Lower lobe of right lung (tissue), 2 donors: ENCODE data around the gene ANKRD62. TPM values are rescaled to one million over a fixed set of nuclear protein-coding genes. Genes with fewer than 3 reads are reported as not detected.
"Not testable (repeated sequence)": the region's sequence is repeated elsewhere in the genome, so short reads cannot be mapped to it uniquely, and the experiment has no call there.

Experiments
- ATAC-seq, 2 donors: fragments of 200-7000 bp; cut with Tn5 transposase; one replicate each; pipeline ENCODE4 v1.9.1; 2020 to 2022; ENCODE audit warnings: mild to moderate bottlenecking in 2 of 2, moderate library complexity in 2 of 2
- DNase-seq: peaks from one replicate; pipeline ENCODE4 v3.0.0-alpha.2; 2020
- H3K27ac ChIP-seq: fragments of 200-600 bp; one replicate; pipeline ENCODE4 v1.8.0; 2022
- H3K27me3 ChIP-seq: fragments of 200-600 bp; one replicate; pipeline ENCODE4 v1.8.0; 2022; ENCODE audit warnings: low read depth
- H3K36me3 ChIP-seq: fragments of 200-600 bp; one replicate; pipeline ENCODE4 v1.8.0; 2022; ENCODE audit warnings: mild to moderate bottlenecking
- H3K4me1 ChIP-seq: fragments of 200-600 bp; one replicate; pipeline ENCODE4 v1.8.0; 2022
- H3K4me3 ChIP-seq: fragments of 200-600 bp; one replicate; pipeline ENCODE4 v1.8.0; 2022; ENCODE audit warnings: mild to moderate bottlenecking
- H3K9me3 ChIP-seq: fragments of 200-600 bp; one replicate; pipeline ENCODE4 v1.8.0; 2022
- CTCF ChIP-seq: fragments of 200-600 bp; IDR thresholded peaks from one replicate; pipeline ENCODE4 v1.8.0; 2022; ENCODE audit warnings: antibody characterized with exemption, mild to moderate bottlenecking
- intact Hi-C: fragments of 100-400 bp; cut with DNase I; formaldehyde crosslinking; loops from one replicate; pipeline ENCODE4 v1.11.0; 2022
- total RNA-seq: library from RNA; stranded (reverse); fragmentation: NEBNext Ultra II Directional; extraction: Animal tissue kit (Norgen Biotek cat#: 25700); gene quantifications from one replicate; pipeline ENCODE4 v1.2.1, GENCODE V29; 2021
- donor health status: DM: no; HTN: yes; CAD: no; lungs with severe emphysema.

The ANKRD62 gene
- total RNA-seq, 1 donor from 2014 or later = 0.27 TPM

- no peak for ATAC-seq
- intact Hi-C loops = no loop called here
Observed at GRCh38 chr18:12062974-12063373, 30.7 kb upstream of the ANKRD62 start.

GRCh38 chr18:12064086-12064763, 29.4 kb upstream of the ANKRD62 start:
- ATAC-seq (peak in 1 of 2 donors; percentile 15), DNase-seq (no peak)
- TF ChIP-seq CTCF = no peak
- intact Hi-C loops = no loop called here
- Histone ChIP-seq H3K27ac (no peak overlapping the region), H3K9me3 (no peaks in the 10 kb centered on the region), H3K4me3 (no peak overlapping the region), H3K4me1 (no peaks in the 10 kb centered on the region), H3K27me3 (no peaks in the 10 kb centered on the region), H3K36me3 (no peaks in the 10 kb centered on the region)

More at GRCh38 chr18:12062974-12063373, 30.7 kb upstream of the ANKRD62 start:
- no peaks in the 10 kb centered on the region for H3K27me3 ChIP-seq
- DNase-seq = no peak
- no peak overlapping the region for H3K4me3 ChIP-seq
- TF ChIP-seq CTCF = no peak
- H3K27ac ChIP-seq = no peak overlapping the region
- H3K36me3 ChIP-seq = no peaks in the 10 kb centered on the region
- no peaks in the 10 kb centered on the region for H3K9me3 ChIP-seq
- H3K4me1 ChIP-seq = no peaks in the 10 kb centered on the region

- ATAC-seq (no peak), DNase-seq (no peak)
- H3K9me3 ChIP-seq = no peaks in the 10 kb centered on the region
- TF ChIP-seq CTCF = no peak
- H3K4me3 ChIP-seq = no peak overlapping the region
- H3K27me3 ChIP-seq = no peaks in the 10 kb centered on the region
- no peak overlapping the region for H3K27ac ChIP-seq
- H3K4me1 ChIP-seq = no peaks in the 10 kb centered on the region
- intact Hi-C loops = no loop called here
- no peaks in the 10 kb centered on the region for H3K36me3 ChIP-seq
Observed at GRCh38 chr18:12065397-12065796, 28.2 kb upstream of the ANKRD62 start.

- Histone ChIP-seq H3K27me3 (no peaks in the 10 kb centered on the region), H3K9me3 (no peaks in the 10 kb centered on the region), H3K4me3 (no peak overlapping the region), H3K27ac (no peak overlapping the region), H3K36me3 (no peaks in the 10 kb centered on the region), H3K4me1 (no peaks in the 10 kb centered on the region)
- intact Hi-C loops = no loop called here
- DNase-seq = no peak
- no peak for TF ChIP-seq CTCF
- peak; percentile 17 to 28 for ATAC-seq
Observed at GRCh38 chr18:12066910-12067511, 26.6 kb upstream of the ANKRD62 start.

GRCh38 chr18:12067671-12068070, 26.0 kb upstream of the ANKRD62 start:
- Histone ChIP-seq H3K27me3 (no peaks in the 10 kb centered on the region), H3K4me1 (no peaks in the 10 kb centered on the region), H3K4me3 (no peak overlapping the region), H3K27ac (no peak overlapping the region), H3K36me3 (no peaks in the 10 kb centered on the region), H3K9me3 (no peaks in the 10 kb centered on the region)
- intact Hi-C loops = no loop called here
- no peak for TF ChIP-seq CTCF
- no peak for DNase-seq
- ATAC-seq = peak in 1 of 2 donors; percentile 32

GRCh38 chr18:12068316-12068949, 25.2 kb upstream of the ANKRD62 start:
- H3K4me3 ChIP-seq, H3K27me3 ChIP-seq, intact Hi-C loops, H3K27ac ChIP-seq, DNase-seq, H3K4me1 ChIP-seq, H3K36me3 ChIP-seq, H3K9me3 ChIP-seq: not testable (repeated sequence)
- ATAC-seq = peak in 1 of 2 donors; percentile 32
